Activated CD4-positive, alpha-beta T cell treated with anti-CD3 and anti-CD28 coated beads, Interleukin-2, amount 10 ng/mL, durations not matched to agents 24 days and 14 days (primary cell): Measurements from ENCODE around the gene NTRK2. TPM values are rescaled to one million over a fixed set of nuclear protein-coding genes. Genes with fewer than 3 reads are reported as not detected.

Experiments used
- DNase-seq: peaks from one replicate; pipeline ENCODE4 v3.0.0; 2022
- H3K27ac Mint-ChIP-seq: one replicate; pipeline ENCODE4 v1.8.0; 2022; ENCODE audit warnings: mild to moderate bottlenecking, mixed read lengths
- H3K27me3 Mint-ChIP-seq: one replicate; pipeline ENCODE4 v1.8.0; 2022; ENCODE audit warnings: mixed read lengths
- H3K36me3 Mint-ChIP-seq: one replicate; pipeline ENCODE4 v1.8.0; 2022; ENCODE audit warnings: low read depth, mild to moderate bottlenecking, mixed read lengths
- H3K4me1 Mint-ChIP-seq: one replicate; pipeline ENCODE4 v1.8.0; 2021; ENCODE audit warnings: mixed read lengths
- H3K4me3 Mint-ChIP-seq: one replicate; pipeline ENCODE4 v1.8.0; 2022; ENCODE audit warnings: mild to moderate bottlenecking, moderate library complexity, mixed read lengths
- H3K9me3 Mint-ChIP-seq: one replicate; pipeline ENCODE4 v1.8.0; 2021; ENCODE audit warnings: mixed read lengths
- intact Hi-C: fragments of 100-400 bp; cut with micrococcal nuclease; formaldehyde crosslinking; loops from one replicate; pipeline ENCODE4 v1.15.1; 2023
- total RNA-seq: library from RNA; stranded (reverse); gene quantifications from 2 replicates; pipeline ENCODE4 v1.2.3, GENCODE V29; 2022

Gene NTRK2
- total RNA-seq, 1 donor from 2014 or later, result 2.4 TPM

- peaks cover 2% of the 10 kb centered on the region for H3K27me3 Mint-ChIP-seq
- no peak overlapping the region for H3K27ac Mint-ChIP-seq
- intact Hi-C loops, result no loop called here
- no peaks in the 10 kb centered on the region for H3K4me1 Mint-ChIP-seq
- no peak for DNase-seq
- H3K36me3 Mint-ChIP-seq, result no peaks in the 10 kb centered on the region
- no peak overlapping the region for H3K4me3 Mint-ChIP-seq
- no peaks in the 10 kb centered on the region for H3K9me3 Mint-ChIP-seq
Measured at GRCh38 chr9:84903963-84904362, 234.4 kb downstream of the NTRK2 start.

- no peaks in the 10 kb centered on the region for H3K36me3 Mint-ChIP-seq
- H3K4me3 Mint-ChIP-seq, result no peak overlapping the region
- H3K27me3 Mint-ChIP-seq, result peaks cover 2% of the 10 kb centered on the region
- no peaks in the 10 kb centered on the region for H3K4me1 Mint-ChIP-seq
- H3K27ac Mint-ChIP-seq, result no peak overlapping the region
- no peaks in the 10 kb centered on the region for H3K9me3 Mint-ChIP-seq
- intact Hi-C loops, result no loop called here
- no peak for DNase-seq
Measured at GRCh38 chr9:84916769-84917168, 247.2 kb downstream of the NTRK2 start.

GRCh38 chr9:84917366-84918070, 248.0 kb downstream of the NTRK2 start:
- H3K9me3 Mint-ChIP-seq, result no peaks in the 10 kb centered on the region
- intact Hi-C loops, result no loop called here
- no peaks in the 10 kb centered on the region for H3K4me1 Mint-ChIP-seq
- DNase-seq, result no peak
- no peak overlapping the region for H3K27ac Mint-ChIP-seq
- H3K36me3 Mint-ChIP-seq, result no peaks in the 10 kb centered on the region
- peaks cover 2% of the 10 kb centered on the region for H3K27me3 Mint-ChIP-seq
- H3K4me3 Mint-ChIP-seq, result no peak overlapping the region

GRCh38 chr9:84919440-84919839, 249.9 kb downstream of the NTRK2 start:
- Mint-ChIP-seq H3K36me3 (no peaks in the 10 kb centered on the region), H3K27me3 (peaks cover 2% of the 10 kb centered on the region), H3K4me1 (no peaks in the 10 kb centered on the region), H3K9me3 (no peaks in the 10 kb centered on the region), H3K4me3 (no peak overlapping the region), H3K27ac (no peak overlapping the region)
- no peak for DNase-seq
- intact Hi-C loops, result no loop called here

GRCh38 chr9:84921175-84921574, 251.6 kb downstream of the NTRK2 start:
- intact Hi-C loops, result no loop called here
- Mint-ChIP-seq H3K4me1 (no peaks in the 10 kb centered on the region), H3K36me3 (no peaks in the 10 kb centered on the region), H3K9me3 (no peaks in the 10 kb centered on the region), H3K27me3 (peaks cover 2% of the 10 kb centered on the region), H3K4me3 (no peak overlapping the region), H3K27ac (no peak overlapping the region)
- DNase-seq, result no peak

GRCh38 chr9:84922051-84922450, 252.5 kb downstream of the NTRK2 start:
- Mint-ChIP-seq H3K27ac (no peak overlapping the region), H3K9me3 (no peaks in the 10 kb centered on the region), H3K4me1 (no peaks in the 10 kb centered on the region), H3K36me3 (no peaks in the 10 kb centered on the region), H3K4me3 (no peak overlapping the region), H3K27me3 (peaks cover 2% of the 10 kb centered on the region)
- DNase-seq, result no peak
- intact Hi-C loops, result no loop called here

GRCh38 chr9:84924266-84924665, 254.7 kb downstream of the NTRK2 start:
- H3K4me3 Mint-ChIP-seq, result no peak overlapping the region
- intact Hi-C loops, result no loop called here

GRCh38 chr9:84925225-84925872, 255.8 kb downstream of the NTRK2 start:
- Mint-ChIP-seq H3K36me3 (no peaks in the 10 kb centered on the region), H3K27me3 (no peaks in the 10 kb centered on the region), H3K4me3 (no peak overlapping the region), H3K4me1 (no peaks in the 10 kb centered on the region), H3K9me3 (no peaks in the 10 kb centered on the region), H3K27ac (no peak overlapping the region)
- intact Hi-C loops, result no loop called here
- no peak for DNase-seq

More at GRCh38 chr9:84924266-84924665, 254.7 kb downstream of the NTRK2 start:
- Mint-ChIP-seq H3K27ac (no peak overlapping the region), H3K27me3 (peaks cover 2% of the 10 kb centered on the region), H3K4me1 (no peaks in the 10 kb centered on the region), H3K9me3 (no peaks in the 10 kb centered on the region), H3K36me3 (no peaks in the 10 kb centered on the region)
- no peak for DNase-seq

GRCh38 chr9:84926793-84927192, 257.3 kb downstream of the NTRK2 start:
- H3K4me1 Mint-ChIP-seq, result no peaks in the 10 kb centered on the region
- intact Hi-C loops, result no loop called here
- DNase-seq, result no peak
- H3K27me3 Mint-ChIP-seq, result no peaks in the 10 kb centered on the region
- H3K4me3 Mint-ChIP-seq, result no peak overlapping the region
- H3K36me3 Mint-ChIP-seq, result no peaks in the 10 kb centered on the region
- no peaks in the 10 kb centered on the region for H3K9me3 Mint-ChIP-seq
- no peak overlapping the region for H3K27ac Mint-ChIP-seq

- H3K9me3 Mint-ChIP-seq, result no peaks in the 10 kb centered on the region
- no peak for DNase-seq
- no peak overlapping the region for H3K4me3 Mint-ChIP-seq
- no peaks in the 10 kb centered on the region for H3K27me3 Mint-ChIP-seq
- no peak overlapping the region for H3K27ac Mint-ChIP-seq
- H3K4me1 Mint-ChIP-seq, result no peaks in the 10 kb centered on the region
- no peaks in the 10 kb centered on the region for H3K36me3 Mint-ChIP-seq
- intact Hi-C loops, result no loop called here
Measured at GRCh38 chr9:84928419-84928818, 258.9 kb downstream of the NTRK2 start.

- H3K4me3 Mint-ChIP-seq, result no peak overlapping the region
- H3K36me3 Mint-ChIP-seq, result no peaks in the 10 kb centered on the region
- DNase-seq, result no peak
Measured at GRCh38 chr9:84929068-84929467, 259.5 kb downstream of the NTRK2 start.

GRCh38 chr9:84932915-84933527, 263.5 kb downstream of the NTRK2 start:
- no peak overlapping the region for H3K4me3 Mint-ChIP-seq
- no peaks in the 10 kb centered on the region for H3K36me3 Mint-ChIP-seq
- H3K27me3 Mint-ChIP-seq, result peaks cover 3% of the 10 kb centered on the region
- intact Hi-C loops, result no loop called here
- no peak for DNase-seq
- H3K4me1 Mint-ChIP-seq, result no peaks in the 10 kb centered on the region
- no peaks in the 10 kb centered on the region for H3K9me3 Mint-ChIP-seq
- no peak overlapping the region for H3K27ac Mint-ChIP-seq

More at GRCh38 chr9:84929068-84929467, 259.5 kb downstream of the NTRK2 start:
- Mint-ChIP-seq H3K9me3 (no peaks in the 10 kb centered on the region), H3K4me1 (no peaks in the 10 kb centered on the region), H3K27ac (no peak overlapping the region), H3K27me3 (no peaks in the 10 kb centered on the region)
- intact Hi-C loops, result no loop called here

- intact Hi-C loops, result no loop called here
- no peak overlapping the region for H3K4me3 Mint-ChIP-seq
- no peaks in the 10 kb centered on the region for H3K36me3 Mint-ChIP-seq
Measured at GRCh38 chr9:84935528-84936117, 266.1 kb downstream of the NTRK2 start.

GRCh38 chr9:84937180-84937579, 267.7 kb downstream of the NTRK2 start:
- DNase-seq, result no peak
- intact Hi-C loops, result no loop called here
- no peak overlapping the region for H3K27ac Mint-ChIP-seq
- H3K9me3 Mint-ChIP-seq, result no peaks in the 10 kb centered on the region
- no peaks in the 10 kb centered on the region for H3K36me3 Mint-ChIP-seq
- H3K4me1 Mint-ChIP-seq, result no peaks in the 10 kb centered on the region
- H3K27me3 Mint-ChIP-seq, result peaks cover 3% of the 10 kb centered on the region
- H3K4me3 Mint-ChIP-seq, result no peak overlapping the region

More at GRCh38 chr9:84935528-84936117, 266.1 kb downstream of the NTRK2 start:
- Mint-ChIP-seq H3K9me3 (no peaks in the 10 kb centered on the region), H3K4me1 (no peaks in the 10 kb centered on the region), H3K27me3 (peaks cover 3% of the 10 kb centered on the region), H3K27ac (no peak overlapping the region)
- no peak for DNase-seq
